ENCODE measurements around the gene B4GALNT3. TPM values are rescaled to one million over a fixed set of nuclear protein-coding genes. Genes with fewer than 3 reads are reported as not detected.

Gene B4GALNT3
- total RNA-seq, 3 donors from 2014 or later (not counting 1 experiment from before 2014, with no cell fraction given): 0.93 to 4.2 TPM; not detected in 1

GRCh38 chr12:573232-573631 is 113.5 kb downstream of the B4GALNT3 start:
- Histone ChIP-seq H3K27me3 (ENCODE audit: control insufficient read depth, insufficient read depth, low read length) (no peaks in the 10 kb centered on the region), H3K36me3 (ENCODE audit: control insufficient read depth, insufficient read depth, low read length) (no peaks in the 10 kb centered on the region), H3K4me3 (ENCODE audit: low read length) (no peak overlapping the region), H3K4me1 (ENCODE audit: control insufficient read depth, insufficient read depth, low read length) (peaks cover 26% of the 10 kb centered on the region), H3K9me3 (ENCODE audit: control insufficient read depth, insufficient read depth, low read length) (no peaks in the 10 kb centered on the region), H3K27ac (ENCODE audit: low read length) (no peak overlapping the region)
- TF ChIP-seq CTCF (IDR thresholded peaks at IDR 0.05): no peak
- ATAC-seq (no peak), DNase-seq (no peak)
- 99% methylated on average over 5 of the region's 5 CpGs for WGBS (ENCODE audit: insufficient coverage)
- H3K27ac Mint-ChIP-seq: no peak overlapping the region
- no peaks in the 10 kb centered on the region for H3K9me3 Mint-ChIP-seq
- no peaks in the 10 kb centered on the region for H3K36me3 Mint-ChIP-seq
- intact Hi-C loops (cut with micrococcal nuclease): no loop called here
- no peak overlapping the region for H3K4me3 Mint-ChIP-seq
- no peaks in the 10 kb centered on the region for H3K27me3 Mint-ChIP-seq (ENCODE audit: low read depth in 2 of 2)
- peaks cover 15 to 33% of the 10 kb centered on the region in 2 donors for H3K4me1 Mint-ChIP-seq

GRCh38 chr12:574475-575128 is 114.9 kb downstream of the B4GALNT3 start:
- peaks cover 0 to under 1% of the 10 kb centered on the region in 2 donors for H3K27me3 Mint-ChIP-seq (ENCODE audit: low read depth in 2 of 2)
- no peak for DNase-seq
- ATAC-seq: no peak
- Histone ChIP-seq H3K4me1 (ENCODE audit: control insufficient read depth, insufficient read depth, low read length) (peaks cover 21% of the 10 kb centered on the region), H3K27me3 (ENCODE audit: control insufficient read depth, insufficient read depth, low read length) (no peaks in the 10 kb centered on the region), H3K27ac (ENCODE audit: low read length) (no peak overlapping the region), H3K4me3 (ENCODE audit: low read length) (no peak overlapping the region), H3K36me3 (ENCODE audit: control insufficient read depth, insufficient read depth, low read length) (no peaks in the 10 kb centered on the region), H3K9me3 (ENCODE audit: control insufficient read depth, insufficient read depth, low read length) (no peaks in the 10 kb centered on the region)
- 93% methylated on average over 3 of the region's 3 CpGs for WGBS (ENCODE audit: insufficient coverage)
- H3K4me1 Mint-ChIP-seq: peaks cover 10 to 23% of the 10 kb centered on the region in 2 donors
- no peaks in the 10 kb centered on the region for H3K9me3 Mint-ChIP-seq
- H3K4me3 Mint-ChIP-seq: no peak overlapping the region
- no peak for TF ChIP-seq CTCF (IDR thresholded peaks at IDR 0.05)
- intact Hi-C loops (cut with micrococcal nuclease): no loop called here
- no peak overlapping the region for H3K27ac Mint-ChIP-seq
- H3K36me3 Mint-ChIP-seq: no peaks in the 10 kb centered on the region

GRCh38 chr12:575129-575502 is 115.4 kb downstream of the B4GALNT3 start:
- intact Hi-C loops (cut with micrococcal nuclease): no loop called here
- Mint-ChIP-seq H3K4me1 (peaks cover 6 to 19% of the 10 kb centered on the region in 2 donors), H3K9me3 (no peaks in the 10 kb centered on the region), H3K4me3 (no peak overlapping the region), H3K27me3 (ENCODE audit: low read depth in 2 of 2) (peaks cover 0 to 2% of the 10 kb centered on the region in 2 donors), H3K36me3 (no peaks in the 10 kb centered on the region), H3K27ac (no peak overlapping the region)
- peaks cover 16% of the 10 kb centered on the region for H3K4me1 ChIP-seq (ENCODE audit: control insufficient read depth, insufficient read depth, low read length)
- no peak for TF ChIP-seq CTCF (IDR thresholded peaks at IDR 0.05)
- H3K4me3 ChIP-seq (ENCODE audit: low read length): no peak overlapping the region
- WGBS (ENCODE audit: insufficient coverage): 96% methylated on average over 7 of the region's 7 CpGs
- H3K9me3 ChIP-seq (ENCODE audit: control insufficient read depth, insufficient read depth, low read length): no peaks in the 10 kb centered on the region
- no peaks in the 10 kb centered on the region for H3K36me3 ChIP-seq (ENCODE audit: control insufficient read depth, insufficient read depth, low read length)
- ATAC-seq (no peak), DNase-seq (no peak)
- H3K27ac ChIP-seq (ENCODE audit: low read length): no peak overlapping the region
- no peaks in the 10 kb centered on the region for H3K27me3 ChIP-seq (ENCODE audit: control insufficient read depth, insufficient read depth, low read length)

Measured in natural killer cell (primary cell).